Esophagus squamous epithelium (tissue), 5 donors: ENCODE results near the gene RSL24D1. TPM values are rescaled to one million over a fixed set of nuclear protein-coding genes. Genes with fewer than 3 reads are reported as not detected.

Source experiments
- DNase-seq: peaks from one replicate; lab custom pipeline; 2025; lab: John Stamatoyannopoulos, UW
- H3K27ac ChIP-seq, 4 donors: fragments of 200-600 bp; sonication (generic); one replicate each; pipeline ENCODE4 v1.5.1; 2016 to 2019; ENCODE audit warnings: mild to moderate bottlenecking in 1 of 4
- H3K27me3 ChIP-seq, 4 donors: fragments of 200-600 bp; sonication (generic); 1 replicate in 3 of 4; 2 replicates in 1 of 4; pipeline versions ENCODE4 v1.5.1 to v1.6.0; 2017 to 2021; ENCODE audit warnings: antibody characterized with exemption in 1 of 4
- H3K36me3 ChIP-seq, 3 donors: fragments of 200-600 bp; sonication (generic); one replicate each; pipeline ENCODE4 v1.5.1; 2016 to 2019
- H3K4me1 ChIP-seq, 3 donors: fragments of 200-600 bp; sonication (generic); one replicate each; pipeline ENCODE4 v1.5.1; 2017 to 2019
- H3K4me3 ChIP-seq, 4 donors: fragments of 200-600 bp; sonication (generic); 1 replicate in 3 of 4; 2 replicates in 1 of 4; pipeline ENCODE4 v1.5.1; 2016 to 2019; ENCODE audit warnings: mild to moderate bottlenecking in 2 of 4, moderate library complexity in 1 of 4
- H3K9me3 ChIP-seq, 3 donors: fragments of 200-600 bp; sonication (generic); one replicate each; pipeline ENCODE4 v1.5.1; 2016 to 2019
- CTCF ChIP-seq, 6 experiments: fragments of 450-650 bp in 4 of 6; fragments of 200-600 bp in 2 of 6; sonication (generic) in 2 of 6; IDR thresholded peaks; one replicate each; pipeline ENCODE4 v1.5.1; 2016 to 2019; ENCODE audit warnings: antibody characterized with exemption in 6 of 6, mild to moderate bottlenecking in 4 of 6, moderate library complexity in 4 of 6
- POLR2A ChIP-seq, 4 donors: fragments of 450-650 bp; IDR thresholded peaks; one replicate each; pipeline ENCODE4 v1.6.1; 2017; ENCODE audit warnings: antibody characterized with exemption in 4 of 4, mild to moderate bottlenecking in 4 of 4, moderate library complexity in 3 of 4
- WGBS, 2 donors: methylation state at CpG; one replicate each; pipeline ENCODE4 v1.1.5; 2018; 5-methylcytosine and 5-hydroxymethylcytosine counted together
- intact Hi-C: fragments of 100-400 bp; cut with DNase I; formaldehyde crosslinking; loops from one replicate; pipeline ENCODE4 v1.15.0; 2022
- total RNA-seq, 4 donors: library from RNA; depleted of rRNA; stranded (reverse); fragments of >200 nt; gene quantifications; one replicate each; pipeline ENCODE4 v1.1.0, GENCODE V29; 2016
- donor health status: DM: yes; HTN: yes; CAD: no.

Gene RSL24D1
- total RNA-seq, 4 donors from 2014 or later: 23.1 to 78.0 (median 55.7) TPM

GRCh38 chr15:55220606-55221005, 23.9 kb upstream of the RSL24D1 start:
- DNase-seq: no peak
- Histone ChIP-seq H3K9me3 (no peaks in the 10 kb centered on the region), H3K4me1 (peaks cover 0 to 23% (median 3%) of the 10 kb centered on the region in 3 donors), H3K27me3 (no peaks in the 10 kb centered on the region), H3K4me3 (no peak overlapping the region), H3K27ac (peak overlapping the region; percentile 27 to 66 (median 42)), H3K36me3 (peaks cover 0 to 26% (median 0%) of the 10 kb centered on the region in 3 donors)
- intact Hi-C loops: no loop called here
- no peak for TF ChIP-seq POLR2A (IDR thresholded peaks at IDR 0.05)
- TF ChIP-seq CTCF (IDR thresholded peaks at IDR 0.05): no peak

GRCh38 chr15:55218056-55218455, 21.3 kb upstream of the RSL24D1 start:
- Histone ChIP-seq H3K27me3 (no peaks in the 10 kb centered on the region), H3K4me1 (peaks cover 0 to 23% (median 3%) of the 10 kb centered on the region in 3 donors), H3K4me3 (no peak overlapping the region), H3K27ac (peak overlapping the region in 1 of 4 donors; percentile 35), H3K9me3 (no peaks in the 10 kb centered on the region), H3K36me3 (peaks cover 0 to 9% (median 0%) of the 10 kb centered on the region in 3 donors)
- no peak for DNase-seq
- TF ChIP-seq CTCF (IDR thresholded peaks at IDR 0.05): no peak
- TF ChIP-seq POLR2A (IDR thresholded peaks at IDR 0.05): no peak
- intact Hi-C loops: loop anchor here (2.0 kb wide), 1 partner anchor 71 kb away; the partner anchor contains the start of gene RAB27A
- 54 to 64% methylated on average over 2 of the region's 2 CpGs for WGBS, 2 donors

- Histone ChIP-seq H3K4me1 (no peaks in the 10 kb centered on the region), H3K27ac (no peak overlapping the region), H3K36me3 (peaks cover 0 to 15% (median 4%) of the 10 kb centered on the region in 3 donors), H3K4me3 (no peak overlapping the region), H3K27me3 (no peaks in the 10 kb centered on the region), H3K9me3 (no peaks in the 10 kb centered on the region)
- DNase-seq: no peak
- 90 to 98% methylated on average over 4 of the region's 4 CpGs for WGBS, 2 donors
- TF ChIP-seq CTCF (IDR thresholded peaks at IDR 0.05) (no peak), POLR2A (IDR thresholded peaks at IDR 0.05) (no peak)
- intact Hi-C loops: loop anchor here (10.0 kb wide), 1 partner anchor 230 kb away; no protein-coding TSS in a partner anchor
Observed at GRCh38 chr15:55204464-55204863, 7.7 kb upstream of the RSL24D1 start.

GRCh38 chr15:55202206-55202605, 5.5 kb upstream of the RSL24D1 start:
- Histone ChIP-seq H3K27ac (no peak overlapping the region), H3K9me3 (no peaks in the 10 kb centered on the region), H3K27me3 (no peaks in the 10 kb centered on the region), H3K4me3 (no peak overlapping the region), H3K4me1 (peaks cover 0 to 10% (median 9%) of the 10 kb centered on the region in 3 donors), H3K36me3 (peaks cover 0 to 15% (median 4%) of the 10 kb centered on the region in 3 donors)
- WGBS, 2 donors: 100% methylated on average over 1 of the region's 1 CpG
- TF ChIP-seq POLR2A (IDR thresholded peaks at IDR 0.05) (no peak), CTCF (IDR thresholded peaks at IDR 0.05) (no peak)
- no peak for DNase-seq
- intact Hi-C loops: loop anchor here (10.0 kb wide), 1 partner anchor 233 kb away; no protein-coding TSS in a partner anchor

GRCh38 chr15:55198706-55199105, 2.0 kb upstream of the RSL24D1 start:
- intact Hi-C loops: no loop called here
- WGBS, 2 donors: 86 to 100% methylated on average over 3 of the region's 3 CpGs
- DNase-seq: no peak
- H3K27ac ChIP-seq: no peak overlapping the region
- no peak overlapping the region for H3K4me3 ChIP-seq
- peaks cover 0 to 33% (median 27%) of the 10 kb centered on the region in 3 donors for H3K4me1 ChIP-seq
- no peaks in the 10 kb centered on the region for H3K27me3 ChIP-seq
- H3K36me3 ChIP-seq: peaks cover 0 to 6% (median 0%) of the 10 kb centered on the region in 3 donors
- TF ChIP-seq CTCF (IDR thresholded peaks at IDR 0.05) (no peak), POLR2A (IDR thresholded peaks at IDR 0.05) (no peak)
- no peaks in the 10 kb centered on the region for H3K9me3 ChIP-seq
